ENCODE measurements around the gene USP54. TPM values are rescaled to one million over a fixed set of nuclear protein-coding genes. Genes with fewer than 3 reads are reported as not detected.
"Not testable (repeated sequence)": the region's sequence is repeated elsewhere in the genome, so short reads cannot be mapped to it uniquely, and the experiment has no call there.

USP54 gene
- total RNA-seq, 4 donors from 2014 or later = 54.0 to 83.5 (median 65.8) TPM

DNA sequence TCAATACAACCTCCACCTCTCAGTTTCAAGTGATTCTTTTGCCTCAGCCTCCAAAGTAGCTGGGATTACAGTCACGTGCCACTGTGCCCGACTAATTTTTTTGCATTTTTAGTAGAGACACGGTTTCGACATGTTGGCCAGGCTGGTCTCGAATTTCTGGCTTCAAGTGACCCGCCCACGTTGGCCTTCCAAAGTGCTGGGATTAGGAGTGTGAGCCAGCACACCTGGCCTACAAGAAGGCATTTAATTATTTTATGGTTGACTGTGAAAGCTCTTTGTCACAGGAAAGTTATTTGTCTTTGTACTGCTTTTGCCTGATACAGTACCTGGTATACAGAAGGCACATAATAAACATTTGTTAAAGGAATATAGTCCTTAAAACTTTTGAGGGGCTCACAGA lies 37.3 kb upstream of the USP54 start:
- TF ChIP-seq, protein P1, sequence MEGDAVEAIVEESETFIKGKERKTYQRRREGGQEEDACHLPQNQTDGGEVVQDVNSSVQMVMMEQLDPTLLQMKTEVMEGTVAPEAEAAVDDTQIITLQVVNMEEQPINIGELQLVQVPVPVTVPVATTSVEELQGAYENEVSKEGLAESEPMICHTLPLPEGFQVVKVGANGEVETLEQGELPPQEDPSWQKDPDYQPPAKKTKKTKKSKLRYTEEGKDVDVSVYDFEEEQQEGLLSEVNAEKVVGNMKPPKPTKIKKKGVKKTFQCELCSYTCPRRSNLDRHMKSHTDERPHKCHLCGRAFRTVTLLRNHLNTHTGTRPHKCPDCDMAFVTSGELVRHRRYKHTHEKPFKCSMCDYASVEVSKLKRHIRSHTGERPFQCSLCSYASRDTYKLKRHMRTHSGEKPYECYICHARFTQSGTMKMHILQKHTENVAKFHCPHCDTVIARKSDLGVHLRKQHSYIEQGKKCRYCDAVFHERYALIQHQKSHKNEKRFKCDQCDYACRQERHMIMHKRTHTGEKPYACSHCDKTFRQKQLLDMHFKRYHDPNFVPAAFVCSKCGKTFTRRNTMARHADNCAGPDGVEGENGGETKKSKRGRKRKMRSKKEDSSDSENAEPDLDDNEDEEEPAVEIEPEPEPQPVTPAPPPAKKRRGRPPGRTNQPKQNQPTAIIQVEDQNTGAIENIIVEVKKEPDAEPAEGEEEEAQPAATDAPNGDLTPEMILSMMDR (IDR thresholded peaks at IDR 0.05) = no peak
- no peak for TF ChIP-seq POLR2A (IDR thresholded peaks at IDR 0.05)
- no peak for DNase-seq (ENCODE audit: low spot score in 2 of 2)
- intact Hi-C loops (cut with DNase I; ENCODE audit: low total_unique reads) = loop anchor here (5.0 kb wide), 1 partner anchor 96 kb away; no protein-coding TSS in a partner anchor
- 43 to 49% methylated on average over 7 of the region's 7 CpGs for WGBS, 2 donors
- H3K4me3 ChIP-seq (ENCODE audit: low read depth, poor library complexity, severe bottlenecking) = no peak overlapping the region

DNA sequence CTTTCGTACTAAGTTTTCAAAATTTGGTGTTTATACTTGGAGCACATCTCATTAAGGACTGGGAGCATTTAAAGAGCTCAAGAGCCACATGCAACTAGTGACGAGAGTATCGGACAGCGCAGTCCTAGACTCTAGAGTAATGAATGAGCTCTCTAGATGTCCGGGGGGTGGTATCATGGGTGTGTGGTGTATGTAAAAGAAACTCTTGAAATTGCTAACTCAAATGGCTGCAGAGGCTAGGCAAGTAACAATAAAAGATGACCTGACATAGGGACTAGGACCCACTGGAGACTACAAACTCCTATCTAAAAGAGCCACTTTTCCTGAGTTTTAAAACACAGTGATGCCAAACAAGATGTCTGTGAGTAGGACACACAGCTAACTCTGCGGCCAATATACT lies 36.2 kb upstream of the USP54 start:
- DNase-seq (ENCODE audit: low spot score in 2 of 2) = no peak
- intact Hi-C loops (cut with DNase I; ENCODE audit: low total_unique reads) = loop anchor here (5.0 kb wide), 1 partner anchor 95 kb away; no protein-coding TSS in a partner anchor
- no peak overlapping the region for H3K4me3 ChIP-seq (ENCODE audit: low read depth, poor library complexity, severe bottlenecking)
- TF ChIP-seq POLR2A (IDR thresholded peaks at IDR 0.05) = no peak
- TF ChIP-seq, protein P1 (IDR thresholded peaks at IDR 0.05) = no peak
- 93 to 97% methylated on average over 6 of the region's 6 CpGs for WGBS, 2 donors

DNA sequence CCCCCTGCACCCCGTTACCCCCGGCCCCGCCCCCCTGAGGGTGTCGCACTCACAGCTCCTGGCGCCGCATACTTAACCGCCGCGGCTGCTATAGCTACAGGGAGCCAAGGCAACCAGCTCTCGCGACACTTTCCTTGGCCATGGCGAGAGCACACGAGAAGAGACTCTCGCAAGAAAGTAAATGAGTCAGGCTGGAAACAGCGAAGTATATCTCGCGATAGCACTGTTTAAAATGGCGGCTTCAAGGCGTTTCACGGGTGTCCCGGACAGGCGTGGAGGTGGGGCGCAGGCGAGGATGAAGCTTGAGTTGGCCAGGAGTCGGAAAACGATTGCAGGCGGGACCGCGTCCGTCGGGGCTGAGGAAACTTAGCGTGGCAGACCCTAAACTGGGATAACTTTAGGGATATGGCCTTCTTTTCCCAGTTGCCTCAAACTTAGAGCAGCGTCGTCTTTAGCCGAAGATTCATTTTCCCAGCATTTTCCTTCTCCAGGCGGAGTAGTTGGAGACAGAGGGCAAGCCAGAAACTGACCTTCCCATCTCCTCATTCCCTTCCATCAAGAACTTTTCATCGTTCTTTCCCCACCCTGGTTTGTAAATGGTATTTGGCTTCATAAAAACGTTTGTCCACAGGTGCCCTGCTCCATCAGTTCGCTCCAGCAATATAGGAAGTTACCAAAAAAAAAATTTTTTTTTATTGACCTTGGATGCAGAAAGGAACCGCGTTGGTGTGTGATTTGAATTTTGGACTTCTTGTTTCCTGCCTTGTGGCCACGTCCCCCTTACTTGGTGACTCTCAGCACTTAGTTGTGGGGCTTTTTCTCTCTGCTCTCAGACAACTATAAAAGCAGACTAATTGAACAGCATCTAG lies 35.0 kb upstream of the USP54 start:
- WGBS, 2 donors = 1 to 2% methylated on average over 39 to 41 of the region's 42 CpGs
- peak overlapping the region; percentile 87 for H3K4me3 ChIP-seq (ENCODE audit: low read depth, poor library complexity, severe bottlenecking)
- intact Hi-C loops (cut with DNase I; ENCODE audit: low total_unique reads) = loop anchor here (5.0 kb wide), 1 partner anchor 94 kb away; no protein-coding TSS in a partner anchor
- TF ChIP-seq POLR2A (IDR thresholded peaks at IDR 0.05) = peak in 1 of 2 donors; percentile 12
- TF ChIP-seq, protein P1 (IDR thresholded peaks at IDR 0.05) = no peak
- peak; percentile 95 to 98 for DNase-seq (ENCODE audit: low spot score in 2 of 2)

DNA sequence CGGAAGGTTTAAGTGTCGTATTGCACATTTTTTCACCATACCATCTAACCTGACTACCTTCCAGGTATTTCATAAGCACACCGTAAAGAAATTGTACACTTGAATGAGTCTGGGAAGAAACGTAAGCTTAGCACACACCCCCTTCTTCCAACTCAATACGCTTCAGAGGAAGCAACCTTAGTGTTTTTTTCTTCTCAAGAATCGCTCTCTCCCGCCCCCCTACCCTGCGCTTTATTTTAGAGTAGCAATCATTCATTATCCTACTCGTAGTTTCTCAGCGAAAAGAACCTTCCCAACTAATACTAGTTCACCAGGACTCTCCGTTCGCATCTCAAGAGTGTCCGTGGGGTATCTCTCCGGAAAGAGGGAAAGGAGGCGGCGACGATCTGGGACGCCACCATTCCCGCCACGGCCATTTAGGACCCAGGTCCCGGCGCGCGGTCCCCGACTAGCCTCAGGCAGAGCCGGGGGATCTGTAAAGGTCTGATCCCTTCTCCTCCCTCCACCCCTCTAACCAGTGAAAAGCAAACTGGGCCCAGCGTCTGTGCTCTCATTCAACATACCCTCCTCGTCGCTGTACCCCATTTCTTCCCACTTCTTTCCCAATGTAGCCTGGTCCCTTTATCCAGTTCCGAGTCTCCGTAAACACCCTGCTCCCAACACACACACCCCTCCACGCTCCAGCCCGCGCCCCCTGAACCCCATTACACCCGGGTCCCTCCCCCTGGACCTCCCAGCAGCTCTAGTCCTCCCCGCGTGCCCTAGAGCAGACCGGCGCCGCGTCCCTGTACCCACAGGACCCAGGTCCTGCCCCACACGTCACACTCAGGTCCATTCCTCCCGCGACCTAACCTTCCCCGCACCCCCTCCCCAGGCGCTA lies 34.1 kb upstream of the USP54 start:
- DNase-seq (ENCODE audit: low spot score in 2 of 2) = no peak
- intact Hi-C loops (cut with DNase I; ENCODE audit: low total_unique reads) = loop anchor here (5.0 kb wide), 1 partner anchor 93 kb away; no protein-coding TSS in a partner anchor
- WGBS, 2 donors = 0 to 1% methylated on average over 45 to 46 of the region's 46 CpGs
- H3K4me3 ChIP-seq (ENCODE audit: low read depth, poor library complexity, severe bottlenecking) = peak overlapping the region; percentile 87
- TF ChIP-seq, protein P1 (IDR thresholded peaks at IDR 0.05) = no peak
- TF ChIP-seq POLR2A (IDR thresholded peaks at IDR 0.05) = no peak

GRCh38 chr10:73623056-73623455 lies 31.9 kb upstream of the USP54 start:
- no peak for DNase-seq (ENCODE audit: low spot score in 2 of 2)
- no peak for TF ChIP-seq POLR2A (IDR thresholded peaks at IDR 0.05)
- TF ChIP-seq, protein P1 (IDR thresholded peaks at IDR 0.05) = no peak
- WGBS, 2 donors = 89 to 95% methylated on average over 4 of the region's 4 CpGs
- intact Hi-C loops (cut with DNase I; ENCODE audit: low total_unique reads) = no loop called here
- no peak overlapping the region for H3K4me3 ChIP-seq (ENCODE audit: low read depth, poor library complexity, severe bottlenecking)

DNA sequence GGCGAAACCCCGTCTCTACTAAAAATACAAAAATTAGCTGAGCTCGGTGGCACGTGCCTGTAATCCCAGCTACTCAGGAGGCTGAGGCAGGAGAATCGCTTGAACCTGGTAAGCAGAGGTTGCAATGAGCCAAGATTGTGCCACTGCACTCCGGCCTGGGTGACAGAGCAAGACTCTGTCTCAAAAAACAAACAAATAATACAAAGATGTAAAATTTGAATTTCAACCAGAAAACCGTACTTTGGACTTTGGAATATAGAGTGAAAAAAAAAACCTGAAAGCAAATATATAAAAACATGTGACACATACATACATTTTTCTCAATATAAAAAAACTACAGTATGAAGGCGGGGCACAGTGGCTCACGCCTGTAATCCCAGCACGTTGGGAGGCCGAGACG lies 29.8 kb upstream of the USP54 start:
- H3K4me3 ChIP-seq (ENCODE audit: low read depth, poor library complexity, severe bottlenecking); intact Hi-C loops (cut with DNase I; ENCODE audit: low total_unique reads); DNase-seq (ENCODE audit: low spot score in 2 of 2): not testable (repeated sequence)
- 95 to 96% methylated on average over 12 of the region's 12 CpGs for WGBS, 2 donors

- H3K4me3 ChIP-seq (ENCODE audit: low read depth, poor library complexity, severe bottlenecking) = not testable (repeated sequence)
- intact Hi-C loops (cut with DNase I; ENCODE audit: low total_unique reads) = loop anchor here (1.0 kb wide), 1 partner anchor 21 kb away; no protein-coding TSS in a partner anchor
- WGBS, 2 donors = 95 to 98% methylated on average over 8 of the region's 8 CpGs
- peak in 1 of 2 donors; percentile 28 for DNase-seq (ENCODE audit: low spot score in 2 of 2)
Measured at GRCh38 chr10:73617143-73617542, 26.0 kb upstream of the USP54 start.

Measured in lower leg skin (tissue), 4 donors.